HL-60 (cell line): Measurements from ENCODE around the gene TMC6.
"Not testable (repeated sequence)": the region's sequence is repeated elsewhere in the genome, so short reads cannot be mapped to it uniquely, and the experiment has no call there.

Source experiments
- DNase-seq, 2 experiments: peaks; one replicate each; pipeline ENCODE4 v3.0.0-alpha.2; 2010 to 2020; ENCODE audit warnings: low read depth in 1 of 2, low spot score in 1 of 2
- H3K27ac ChIP-seq: fragments of 250-450 bp; sonication (Bioruptor Pico); replicated peaks from 2 replicates; pipeline ENCODE4 v1.5.1; 2020; ENCODE audit warnings: mild to moderate bottlenecking, moderate library complexity
- H3K27me3 ChIP-seq: fragments of 250-450 bp; sonication (Bioruptor Pico); 2 replicates; pipeline ENCODE4 v1.5.1; 2021; ENCODE audit warnings: mild to moderate bottlenecking, moderate library complexity; ENCODE audit not compliant: insufficient read depth, poor library complexity, severe bottlenecking
- H3K4me3 ChIP-seq: replicated peaks from 2 replicates; pipeline ENCODE4 v1.5.1; 2011; ENCODE audit warnings: mild to moderate bottlenecking, control low read depth, low read length; ENCODE audit not compliant: insufficient read depth
- CTCF ChIP-seq: IDR thresholded peaks from one replicate; pipeline ENCODE4 v1.5.1; 2011; ENCODE audit warnings: low read length, control low read depth, inconsistent platforms; ENCODE audit not compliant: insufficient read depth
- GABPA ChIP-seq: IDR thresholded peaks from 2 replicates; pipeline ENCODE4 v1.6.1; 2012; ENCODE audit warnings: low read depth
- POLR2AphosphoS5 ChIP-seq: IDR thresholded peaks from 2 replicates; pipeline ENCODE4 v1.6.1; 2012; ENCODE audit warnings: low read depth
- SPI1 ChIP-seq: IDR thresholded peaks from 2 replicates; pipeline ENCODE4 v1.6.1; 2012; ENCODE audit warnings: low read depth, mild to moderate bottlenecking, borderline replicate concordance
- TF ChIP-seq, protein P1 (sequence below): IDR thresholded peaks from 2 replicates; pipeline ENCODE4 v1.6.1; 2012; ENCODE audit warnings: low read depth; ENCODE audit not compliant: insufficient replicate concordance

The TMC6 gene

DNA sequence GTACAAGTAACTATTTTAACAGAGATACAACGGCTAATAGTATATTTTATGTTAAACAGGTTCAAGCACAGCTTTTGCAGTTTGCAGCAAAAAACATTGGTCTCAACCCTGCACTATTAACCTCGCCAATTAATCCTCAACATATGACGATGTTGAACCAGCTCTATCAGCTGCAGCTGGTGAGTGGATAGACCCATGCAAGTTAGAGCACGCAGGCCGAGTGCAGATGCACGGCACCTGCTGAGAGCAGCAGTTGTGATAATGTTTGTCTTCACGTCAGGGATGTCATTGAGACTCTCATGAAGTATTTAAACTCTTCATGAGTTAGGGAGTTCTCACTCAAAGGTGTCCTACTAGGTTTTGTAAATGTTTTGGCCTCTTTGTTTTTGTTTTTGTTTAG is 45.6 kb downstream of the TMC6 start:
- Histone ChIP-seq H3K4me3 (no peak overlapping the region), H3K27me3 (no peaks in the 10 kb centered on the region), H3K27ac (no peak overlapping the region)
- no peak for DNase-seq
- TF ChIP-seq, protein P1, sequence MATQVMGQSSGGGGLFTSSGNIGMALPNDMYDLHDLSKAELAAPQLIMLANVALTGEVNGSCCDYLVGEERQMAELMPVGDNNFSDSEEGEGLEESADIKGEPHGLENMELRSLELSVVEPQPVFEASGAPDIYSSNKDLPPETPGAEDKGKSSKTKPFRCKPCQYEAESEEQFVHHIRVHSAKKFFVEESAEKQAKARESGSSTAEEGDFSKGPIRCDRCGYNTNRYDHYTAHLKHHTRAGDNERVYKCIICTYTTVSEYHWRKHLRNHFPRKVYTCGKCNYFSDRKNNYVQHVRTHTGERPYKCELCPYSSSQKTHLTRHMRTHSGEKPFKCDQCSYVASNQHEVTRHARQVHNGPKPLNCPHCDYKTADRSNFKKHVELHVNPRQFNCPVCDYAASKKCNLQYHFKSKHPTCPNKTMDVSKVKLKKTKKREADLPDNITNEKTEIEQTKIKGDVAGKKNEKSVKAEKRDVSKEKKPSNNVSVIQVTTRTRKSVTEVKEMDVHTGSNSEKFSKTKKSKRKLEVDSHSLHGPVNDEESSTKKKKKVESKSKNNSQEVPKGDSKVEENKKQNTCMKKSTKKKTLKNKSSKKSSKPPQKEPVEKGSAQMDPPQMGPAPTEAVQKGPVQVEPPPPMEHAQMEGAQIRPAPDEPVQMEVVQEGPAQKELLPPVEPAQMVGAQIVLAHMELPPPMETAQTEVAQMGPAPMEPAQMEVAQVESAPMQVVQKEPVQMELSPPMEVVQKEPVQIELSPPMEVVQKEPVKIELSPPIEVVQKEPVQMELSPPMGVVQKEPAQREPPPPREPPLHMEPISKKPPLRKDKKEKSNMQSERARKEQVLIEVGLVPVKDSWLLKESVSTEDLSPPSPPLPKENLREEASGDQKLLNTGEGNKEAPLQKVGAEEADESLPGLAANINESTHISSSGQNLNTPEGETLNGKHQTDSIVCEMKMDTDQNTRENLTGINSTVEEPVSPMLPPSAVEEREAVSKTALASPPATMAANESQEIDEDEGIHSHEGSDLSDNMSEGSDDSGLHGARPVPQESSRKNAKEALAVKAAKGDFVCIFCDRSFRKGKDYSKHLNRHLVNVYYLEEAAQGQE = no peak
- TF ChIP-seq CTCF = no peak
- TF ChIP-seq POLR2AphosphoS5 = no peak
- TF ChIP-seq GABPA = no peak
- TF ChIP-seq SPI1 = no peak

- not testable (repeated sequence) for H3K4me3 ChIP-seq, DNase-seq, H3K27ac ChIP-seq, H3K27me3 ChIP-seq
Observed at GRCh38 chr17:78082355-78082872, 46.1 kb downstream of the TMC6 start.

DNA sequence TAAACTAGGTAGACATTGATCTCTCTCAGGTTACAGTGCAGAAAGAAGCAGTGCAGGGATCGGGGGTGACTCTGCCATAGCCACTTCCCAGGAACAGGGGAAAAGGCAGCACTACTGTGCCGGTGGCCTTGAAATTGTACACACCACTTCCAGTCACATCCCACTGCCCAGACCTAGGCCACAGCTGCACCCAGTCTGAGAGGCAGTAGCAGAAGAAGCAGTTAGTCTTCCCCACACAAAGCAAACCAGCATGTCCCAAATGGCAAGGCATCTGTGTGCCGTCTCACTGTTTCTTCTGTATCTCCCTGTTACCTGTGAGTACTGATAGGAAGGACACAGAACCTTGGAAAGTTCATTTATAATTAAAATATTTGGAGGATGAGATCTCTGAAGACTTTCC is 47.0 kb downstream of the TMC6 start:
- H3K4me3 ChIP-seq = no peak overlapping the region
- no peak for TF ChIP-seq POLR2AphosphoS5
- TF ChIP-seq, protein P1 = no peak
- no peak for TF ChIP-seq CTCF
- no peak for TF ChIP-seq GABPA
- no peak for TF ChIP-seq SPI1
- DNase-seq = no peak
- H3K27ac ChIP-seq = no peak overlapping the region
- no peaks in the 10 kb centered on the region for H3K27me3 ChIP-seq

GRCh38 chr17:78079253-78079652 is 49.3 kb downstream of the TMC6 start:
- no peak overlapping the region for H3K27ac ChIP-seq
- DNase-seq = no peak
- TF ChIP-seq SPI1 (no peak), CTCF (no peak)
- no peaks in the 10 kb centered on the region for H3K27me3 ChIP-seq
- no peak overlapping the region for H3K4me3 ChIP-seq

DNA sequence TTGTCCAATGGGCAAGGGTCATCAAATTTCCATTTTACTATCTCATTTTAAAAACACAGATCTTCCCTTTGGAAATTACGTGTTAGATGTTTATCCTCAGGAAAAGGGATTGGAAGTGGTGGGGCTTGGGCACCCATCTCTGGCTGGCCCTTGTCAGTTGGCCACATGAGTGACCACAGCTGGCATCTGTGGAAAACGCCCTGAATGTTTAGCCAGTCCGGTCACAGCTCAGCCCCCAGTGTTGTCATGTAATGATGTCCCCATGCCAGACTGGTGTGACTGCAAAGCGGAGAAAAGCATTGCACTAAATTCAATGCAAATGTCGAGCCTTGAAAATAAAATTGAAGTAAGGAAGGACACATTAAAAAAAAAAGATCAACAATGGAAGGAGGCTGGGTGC is 53.0 kb downstream of the TMC6 start:
- TF ChIP-seq SPI1 = no peak
- no peak for TF ChIP-seq CTCF
- no peak for TF ChIP-seq POLR2AphosphoS5
- TF ChIP-seq, protein P1 = no peak
- TF ChIP-seq GABPA = no peak
- H3K27ac ChIP-seq = no peak overlapping the region
- no peak for DNase-seq
- H3K4me3 ChIP-seq = no peak overlapping the region
- no peaks in the 10 kb centered on the region for H3K27me3 ChIP-seq
